Activated naive CD8-positive, alpha-beta T cell (primary cell): ENCODE measurements around the gene LMBR1L.
"Not testable (repeated sequence)": the region's sequence is repeated elsewhere in the genome, so short reads cannot be mapped to it uniquely, and the experiment has no call there.

Experiments
- H3K27ac Mint-ChIP-seq: one replicate; pipeline ENCODE4 v1.8.0; 2021; ENCODE audit warnings: mixed read lengths
- H3K27me3 Mint-ChIP-seq: one replicate; pipeline ENCODE4 v1.8.0; 2021; ENCODE audit warnings: mixed read lengths
- H3K36me3 Mint-ChIP-seq: one replicate; pipeline ENCODE4 v1.8.0; 2021; ENCODE audit warnings: mixed read lengths
- H3K4me1 Mint-ChIP-seq: one replicate; pipeline ENCODE4 v1.8.0; 2021; ENCODE audit warnings: low read depth, mixed read lengths
- H3K4me3 Mint-ChIP-seq: one replicate; pipeline ENCODE4 v1.8.0; 2021; ENCODE audit warnings: mild to moderate bottlenecking, mixed read lengths
- H3K9me3 Mint-ChIP-seq: one replicate; pipeline ENCODE4 v1.8.0; 2021; ENCODE audit warnings: low read depth, mixed read lengths

LMBR1L gene

DNA sequence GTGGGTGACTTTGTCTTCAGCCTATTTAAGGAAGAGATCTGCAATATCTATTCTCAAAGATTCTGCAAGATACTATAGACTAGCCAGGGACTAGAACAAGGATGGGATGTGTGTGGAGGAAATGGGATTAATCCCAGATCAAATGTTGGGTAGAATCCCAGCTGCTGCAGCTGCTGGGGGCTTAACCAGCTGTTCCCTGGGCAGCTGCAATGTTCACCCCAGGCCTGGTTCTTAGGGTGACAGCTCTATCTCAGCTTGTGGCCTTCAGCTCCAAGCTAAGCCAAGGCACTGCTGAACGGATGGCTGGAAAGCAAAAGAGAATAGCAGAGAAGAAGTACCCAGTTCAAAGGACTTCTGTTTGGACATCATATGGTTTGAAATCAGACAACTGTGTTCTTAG, 30.9 kb downstream of the LMBR1L start:
- Mint-ChIP-seq H3K36me3 (no peaks in the 10 kb centered on the region), H3K27ac (no peak overlapping the region), H3K4me3 (no peak overlapping the region), H3K4me1 (no peaks in the 10 kb centered on the region), H3K9me3 (no peaks in the 10 kb centered on the region), H3K27me3 (no peaks in the 10 kb centered on the region)

DNA sequence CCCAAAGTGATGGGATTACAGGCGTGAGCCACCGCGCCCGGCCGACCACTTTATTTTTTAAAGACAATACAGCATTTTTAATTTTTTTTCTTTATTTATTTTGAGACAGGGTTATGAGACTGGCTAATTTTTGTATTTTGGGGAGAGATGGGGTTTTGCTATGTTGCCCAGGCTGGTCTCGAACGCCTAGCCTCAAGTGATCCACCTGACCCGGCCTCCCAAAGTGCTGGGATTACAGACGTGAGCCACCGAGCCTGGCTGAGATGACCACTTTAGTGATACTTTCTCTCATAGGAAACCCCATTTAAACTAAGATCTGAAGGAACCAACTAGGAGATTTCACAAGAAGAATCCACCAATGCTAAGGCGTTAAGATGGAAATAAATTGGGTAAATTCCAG, 39.7 kb downstream of the LMBR1L start:
- Mint-ChIP-seq H3K27ac (no peak overlapping the region), H3K4me1 (peaks cover 16% of the 10 kb centered on the region), H3K36me3 (no peaks in the 10 kb centered on the region), H3K9me3 (no peaks in the 10 kb centered on the region), H3K27me3 (no peaks in the 10 kb centered on the region), H3K4me3 (peak overlapping the region; percentile 51)

DNA sequence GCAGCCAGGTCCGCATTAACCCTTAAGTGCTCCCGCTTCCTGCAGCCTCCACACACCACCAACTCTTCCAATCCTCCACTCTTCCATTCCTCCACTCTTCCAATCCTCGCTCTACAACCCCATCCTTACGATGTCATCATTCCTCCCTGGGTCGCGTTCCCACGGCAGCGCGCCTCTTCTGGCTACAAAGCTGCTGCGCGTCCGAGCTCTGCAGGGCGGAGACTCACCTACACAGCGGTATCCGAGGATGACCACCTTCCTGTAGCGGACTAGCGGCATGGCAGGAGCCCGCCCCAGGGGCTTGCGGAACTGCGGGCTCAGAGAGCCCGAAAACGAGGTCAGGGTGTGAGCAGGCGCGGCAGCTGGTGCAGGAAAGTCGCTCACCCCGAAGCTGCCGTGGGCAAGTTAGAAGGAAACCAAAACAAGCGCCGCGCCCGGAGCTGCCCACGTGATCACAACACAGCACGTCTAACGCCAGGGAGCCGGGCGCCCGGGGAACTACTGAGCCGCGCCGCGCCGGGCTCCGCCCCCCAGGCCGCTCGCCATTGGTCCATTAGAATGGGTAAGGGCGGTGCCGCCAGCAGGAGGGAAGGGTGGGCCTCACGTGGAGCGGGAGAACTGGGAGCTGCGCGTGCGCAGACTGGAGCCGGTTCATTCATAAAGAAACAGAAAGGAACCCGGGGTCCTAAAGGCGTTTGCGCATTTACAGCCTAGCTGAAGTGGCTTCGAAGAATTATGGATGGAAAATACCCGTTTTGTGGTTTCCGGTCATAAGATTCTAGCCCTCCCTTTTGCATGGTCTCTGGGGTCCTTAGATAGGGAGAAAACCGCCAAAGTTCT, 40.9 kb downstream of the LMBR1L start, which contains the start of gene RHEBL1:
TSS of gene RHEBL1 (minus strand) at position 473 of the 840 bp plus-strand sequence. CDS start at position 279, 194 bp downstream.
- no peaks in the 10 kb centered on the region for H3K36me3 Mint-ChIP-seq
- H3K4me3 Mint-ChIP-seq = peak within 1 kb of the TSS; percentile 92
- H3K9me3 Mint-ChIP-seq = no peaks in the 10 kb centered on the region
- peaks cover 16% of the 10 kb centered on the region for H3K4me1 Mint-ChIP-seq
- H3K27ac Mint-ChIP-seq = peak within 1 kb of the TSS; percentile 86
- no peaks in the 10 kb centered on the region for H3K27me3 Mint-ChIP-seq

DNA sequence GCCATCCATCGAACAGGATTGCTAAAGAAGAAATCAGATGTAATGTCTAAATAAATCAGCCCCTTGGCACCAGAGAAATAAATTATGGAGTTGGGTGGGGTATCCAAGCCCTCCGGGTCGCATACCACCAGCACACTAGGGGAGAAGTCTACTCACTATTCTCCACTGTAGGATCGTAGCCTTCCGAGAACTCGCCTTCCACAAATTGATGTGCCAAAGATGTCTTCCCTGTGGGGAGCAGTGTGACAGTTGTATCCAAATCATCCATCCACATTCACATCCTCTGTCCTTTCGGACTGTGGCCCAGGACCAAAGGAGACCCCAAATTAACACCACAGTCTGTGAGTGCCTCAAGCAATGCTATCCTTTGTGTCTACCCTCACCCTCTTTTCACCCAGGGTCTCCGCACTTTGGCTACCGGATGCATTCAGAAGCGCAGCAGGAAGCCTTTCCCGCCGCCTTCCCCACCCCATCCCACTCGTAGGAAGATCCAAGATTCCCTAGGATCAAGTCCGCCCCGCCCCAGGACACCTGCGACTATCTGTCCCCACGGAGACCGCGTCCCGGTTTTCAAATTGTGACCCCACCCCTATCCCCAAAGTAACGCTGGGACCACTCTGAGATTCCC, 41.7 kb downstream of the LMBR1L start:
- peak overlapping the region; percentile 92 for H3K4me3 Mint-ChIP-seq
- H3K4me1 Mint-ChIP-seq = peaks cover 18% of the 10 kb centered on the region
- H3K36me3 Mint-ChIP-seq = peaks cover 1% of the 10 kb centered on the region
- H3K9me3 Mint-ChIP-seq = no peaks in the 10 kb centered on the region
- no peaks in the 10 kb centered on the region for H3K27me3 Mint-ChIP-seq
- H3K27ac Mint-ChIP-seq = peak overlapping the region; percentile 86

DNA sequence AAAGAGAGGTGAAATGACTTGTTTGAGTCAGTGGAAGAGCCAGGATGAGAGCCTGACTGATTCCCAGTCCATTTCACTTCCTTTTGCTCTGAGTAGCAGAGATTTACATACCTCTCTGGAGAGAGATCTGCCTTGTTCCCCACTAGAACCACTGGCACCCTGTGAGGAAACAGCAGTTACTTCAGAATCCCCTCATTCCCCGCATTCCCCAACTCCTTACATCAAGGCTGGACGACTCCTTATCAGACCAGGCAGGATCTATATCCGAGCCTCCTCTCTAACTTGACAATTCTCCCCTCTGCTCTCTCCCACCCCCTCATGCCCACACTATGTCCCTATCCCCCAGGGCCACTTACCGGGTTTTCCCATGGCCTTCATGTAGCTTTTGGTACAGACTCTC, 44.5 kb downstream of the LMBR1L start:
- no peak overlapping the region for H3K27ac Mint-ChIP-seq
- peaks cover 2% of the 10 kb centered on the region for H3K36me3 Mint-ChIP-seq
- H3K4me3 Mint-ChIP-seq = no peak overlapping the region
- no peaks in the 10 kb centered on the region for H3K27me3 Mint-ChIP-seq
- H3K4me1 Mint-ChIP-seq = peaks cover 28% of the 10 kb centered on the region
- H3K9me3 Mint-ChIP-seq = no peaks in the 10 kb centered on the region

DNA sequence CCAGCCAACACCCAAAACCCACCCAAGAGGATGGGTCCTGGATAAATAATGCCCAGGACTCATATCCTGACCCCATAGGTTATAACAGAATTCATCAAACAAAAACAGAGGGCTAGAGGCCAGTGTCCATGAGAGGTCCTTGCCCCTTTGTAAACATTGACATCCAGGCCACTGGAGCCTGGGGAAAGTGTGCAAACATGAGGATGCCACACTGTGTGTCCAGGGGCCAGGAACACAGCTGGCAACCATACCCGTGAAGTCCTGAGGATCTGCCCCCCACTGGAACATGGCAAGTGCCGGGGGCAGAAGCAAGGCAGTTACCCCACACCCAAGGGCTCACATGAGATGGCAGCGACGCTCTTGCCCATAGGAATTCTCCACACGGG, 45.9 kb downstream of the LMBR1L start:
- Mint-ChIP-seq H3K9me3 (no peaks in the 10 kb centered on the region), H3K36me3 (peaks cover 2% of the 10 kb centered on the region), H3K27ac (no peak overlapping the region), H3K27me3 (no peaks in the 10 kb centered on the region), H3K4me1 (peaks cover 24% of the 10 kb centered on the region), H3K4me3 (no peak overlapping the region)

DNA sequence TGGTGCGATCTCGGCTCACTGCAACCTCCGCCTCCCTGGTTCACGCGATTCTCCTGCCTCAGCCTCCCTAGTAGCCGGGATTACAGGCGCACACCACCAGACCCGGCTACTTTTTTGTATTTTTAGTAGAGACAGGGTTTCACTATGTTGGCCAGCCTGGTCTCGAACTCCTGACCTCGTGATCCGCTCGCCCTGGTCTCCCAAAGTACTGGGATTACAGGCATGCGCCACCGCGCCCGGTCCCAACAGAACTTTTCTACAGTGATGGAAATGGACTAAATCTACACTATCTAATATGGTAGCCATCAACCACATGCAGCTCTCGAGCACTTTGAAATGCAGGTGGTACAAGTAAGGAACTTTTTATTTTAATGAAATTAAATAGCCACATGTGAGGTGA, 48.7 kb downstream of the LMBR1L start:
- H3K36me3 Mint-ChIP-seq, H3K9me3 Mint-ChIP-seq, H3K27me3 Mint-ChIP-seq, H3K27ac Mint-ChIP-seq: not testable (repeated sequence)
- peak overlapping the region; percentile 92 for H3K4me3 Mint-ChIP-seq
- H3K4me1 Mint-ChIP-seq = peaks cover 30% of the 10 kb centered on the region

DNA sequence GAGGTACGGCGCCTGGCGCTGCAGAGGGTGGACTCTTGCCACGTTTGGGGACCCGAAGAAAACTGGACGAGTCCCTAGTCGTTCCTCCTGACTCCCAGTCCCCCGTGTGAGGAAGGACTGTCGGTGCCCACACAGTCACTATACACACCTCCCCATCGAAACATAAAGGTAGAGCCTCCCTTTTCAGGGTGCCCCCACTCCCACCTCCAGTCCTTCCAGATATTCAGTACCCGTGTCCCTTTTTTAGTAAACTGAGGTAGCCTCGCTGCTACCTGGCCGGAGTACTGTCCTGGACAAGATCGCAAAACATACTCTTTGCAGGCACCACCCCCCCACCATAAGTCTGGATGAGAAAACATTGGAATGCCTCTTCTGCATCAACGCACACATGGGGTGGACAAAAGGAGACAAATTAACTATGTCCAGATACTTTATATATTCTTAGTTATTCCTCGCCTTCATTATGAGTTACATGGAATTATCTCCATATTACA, 49.4 kb downstream of the LMBR1L start:
- H3K27me3 Mint-ChIP-seq = no peaks in the 10 kb centered on the region

DNA sequence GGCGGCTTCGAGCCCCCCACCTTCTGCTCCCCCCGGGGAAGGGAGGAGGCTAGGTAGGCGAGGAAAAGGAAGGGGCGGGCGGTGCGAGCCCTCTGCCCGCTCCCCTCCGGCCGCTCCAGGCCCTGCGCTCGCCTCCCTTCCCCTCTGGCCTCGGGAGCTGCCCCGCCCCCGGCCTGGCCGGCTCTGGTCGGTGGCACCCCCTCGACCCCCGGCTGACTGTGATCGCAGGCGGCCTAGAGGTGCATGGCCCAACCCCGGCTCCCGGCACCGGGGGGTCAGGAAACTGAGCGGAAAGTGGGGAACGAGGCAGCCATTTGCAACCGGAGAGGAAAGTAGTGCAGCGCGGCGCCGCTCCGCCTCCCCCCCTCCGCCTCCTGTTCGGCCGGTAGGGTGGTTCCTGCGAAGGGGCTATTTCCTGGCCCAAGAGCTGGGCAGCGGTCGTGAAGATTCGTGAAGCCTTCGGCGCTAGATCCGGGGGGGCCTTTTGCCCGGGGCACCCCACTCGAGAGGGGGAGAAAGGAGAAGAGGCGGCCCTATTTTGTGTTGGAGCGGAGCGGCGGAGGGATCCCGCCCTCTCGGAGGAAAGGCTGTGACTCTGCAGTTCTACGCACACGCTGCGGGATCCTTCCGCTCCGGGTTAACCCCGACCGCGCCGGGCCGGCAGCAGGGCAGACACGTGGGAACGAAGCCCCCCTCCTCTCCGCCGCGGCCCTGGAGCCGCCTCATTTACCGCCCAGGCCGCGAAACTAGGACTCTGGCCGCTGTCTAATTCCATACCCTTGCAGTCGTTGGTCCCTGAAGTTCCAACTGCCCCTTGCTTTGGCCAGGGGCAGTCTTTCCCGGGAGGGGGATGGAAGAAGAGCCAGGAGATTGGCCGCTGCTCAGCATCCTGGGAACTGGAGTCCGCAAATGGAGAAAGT, 50.1 kb downstream of the LMBR1L start, which contains the start of gene KMT2D:
TSS of gene KMT2D (minus strand) at position 558 of the 920 bp plus-strand sequence. CDS start 5,470 bp downstream, outside the sequence.
- no peaks in the 10 kb centered on the region for H3K27me3 Mint-ChIP-seq
- peak within 1 kb of the TSS; percentile 98 for H3K27ac Mint-ChIP-seq
- peaks cover 2% of the 10 kb centered on the region for H3K36me3 Mint-ChIP-seq
- peak within 1 kb of the TSS; percentile 93 for H3K4me3 Mint-ChIP-seq
- no peaks in the 10 kb centered on the region for H3K9me3 Mint-ChIP-seq
- H3K4me1 Mint-ChIP-seq = peaks cover 44% of the 10 kb centered on the region

More for the DNA sequence above, 49.4 kb downstream of the LMBR1L start:
- no peaks in the 10 kb centered on the region for H3K9me3 Mint-ChIP-seq
- peak overlapping the region; percentile 98 for H3K27ac Mint-ChIP-seq
- H3K36me3 Mint-ChIP-seq = peaks cover 2% of the 10 kb centered on the region
- peaks cover 37% of the 10 kb centered on the region for H3K4me1 Mint-ChIP-seq
- H3K4me3 Mint-ChIP-seq = peak overlapping the region; percentile 92

DNA sequence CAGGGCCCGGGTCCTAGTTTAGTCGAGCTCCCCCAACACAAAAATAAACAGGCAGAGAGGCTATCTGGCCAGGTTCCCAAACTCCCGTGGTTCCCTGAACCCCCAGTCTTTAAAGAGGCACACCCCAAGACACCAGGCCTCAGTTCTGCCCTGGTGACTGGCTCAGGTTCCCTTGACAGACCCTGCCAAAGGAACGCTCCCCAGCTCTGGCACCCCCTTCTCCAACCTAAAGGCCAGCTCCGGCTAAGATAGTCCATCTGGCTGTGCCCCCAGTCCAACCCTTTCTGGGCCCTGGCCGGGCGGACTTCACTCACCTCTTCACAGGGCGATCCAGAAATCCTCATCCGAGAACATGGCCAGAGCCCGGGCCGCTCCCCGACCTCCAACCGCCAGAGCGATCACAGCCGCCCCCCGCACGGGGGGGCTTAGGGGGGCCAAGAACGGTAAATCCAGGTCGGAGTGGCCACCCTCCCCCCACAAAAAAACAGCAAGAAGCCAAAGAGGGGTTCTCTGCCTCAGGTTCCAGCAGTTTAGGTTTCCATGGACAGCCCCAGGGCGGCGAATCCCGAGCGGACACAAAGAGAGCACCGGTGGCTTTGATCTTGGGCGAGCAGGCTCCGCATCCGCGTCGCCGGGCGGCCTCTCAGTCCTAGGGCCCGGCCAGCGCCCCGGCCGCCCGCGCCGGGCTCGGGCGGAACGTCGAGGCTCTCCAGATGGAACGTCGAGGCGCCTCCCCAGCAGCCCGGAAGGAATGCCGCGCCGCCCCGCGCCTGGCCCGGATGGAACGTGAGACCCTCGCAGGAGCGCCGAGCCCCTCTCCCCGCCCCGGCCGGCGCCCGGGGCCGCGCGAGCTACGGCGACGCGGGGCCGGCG, 51.1 kb downstream of the LMBR1L start:
- no peaks in the 10 kb centered on the region for H3K9me3 Mint-ChIP-seq
- H3K36me3 Mint-ChIP-seq = peaks cover 4% of the 10 kb centered on the region
- peaks cover 53% of the 10 kb centered on the region for H3K4me1 Mint-ChIP-seq
- peak overlapping the region; percentile 92 for H3K27ac Mint-ChIP-seq
- no peaks in the 10 kb centered on the region for H3K27me3 Mint-ChIP-seq
- H3K4me3 Mint-ChIP-seq = peak overlapping the region; percentile 93

DNA sequence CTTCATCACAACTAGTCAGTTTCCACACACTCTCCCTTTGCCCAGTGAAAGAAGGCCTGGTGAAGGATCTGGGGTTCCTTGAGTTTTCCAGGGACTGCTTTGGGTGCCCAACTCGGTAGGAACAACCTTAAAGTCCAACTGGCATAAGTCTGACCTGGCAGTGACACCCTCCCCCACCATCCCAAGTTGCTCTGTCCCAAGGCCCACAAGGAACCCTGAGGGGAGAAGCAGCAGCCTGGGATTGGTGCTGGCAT, 51.7 kb downstream of the LMBR1L start:
- H3K9me3 Mint-ChIP-seq = no peaks in the 10 kb centered on the region
- H3K4me3 Mint-ChIP-seq = peak overlapping the region; percentile 93
- peaks cover 2% of the 10 kb centered on the region for H3K36me3 Mint-ChIP-seq
- no peaks in the 10 kb centered on the region for H3K27me3 Mint-ChIP-seq
- H3K4me1 Mint-ChIP-seq = peaks cover 54% of the 10 kb centered on the region
- H3K27ac Mint-ChIP-seq = peak overlapping the region; percentile 92

DNA sequence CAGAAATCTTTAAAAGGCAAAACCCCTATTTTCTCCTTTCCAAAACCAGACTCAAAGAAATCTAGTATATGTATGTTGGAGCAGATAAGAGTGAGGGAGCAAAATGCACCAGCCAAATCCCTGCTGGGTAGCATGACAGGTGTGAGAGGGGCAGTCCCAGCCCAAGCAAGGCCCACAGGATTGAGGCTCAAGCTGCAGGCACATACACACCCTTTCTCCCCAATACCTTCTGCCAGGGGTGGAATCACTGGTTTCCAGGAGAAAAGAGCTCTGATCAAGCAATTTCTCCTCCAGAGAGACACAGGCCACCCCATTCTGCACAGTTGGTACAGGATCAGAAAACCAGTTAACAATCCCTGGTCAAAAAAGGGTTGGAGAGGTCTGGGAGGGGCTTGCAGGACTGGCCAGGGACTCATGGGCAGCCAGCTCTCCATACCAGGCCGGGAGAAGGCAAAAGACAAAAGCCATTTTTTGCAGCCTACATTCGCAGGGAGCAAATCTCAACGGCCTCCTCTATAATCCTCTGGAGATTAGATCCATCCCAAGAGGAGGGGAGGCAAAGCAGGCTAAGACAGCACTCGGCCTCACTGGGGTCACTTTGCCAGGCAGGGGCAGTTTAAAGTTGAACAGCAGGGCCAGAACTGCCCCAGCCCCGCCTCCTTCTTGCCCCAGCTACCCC, 52.1 kb downstream of the LMBR1L start:
- Mint-ChIP-seq H3K27me3 (no peaks in the 10 kb centered on the region), H3K27ac (peak overlapping the region; percentile 92), H3K36me3 (peaks cover 2% of the 10 kb centered on the region), H3K4me3 (peak overlapping the region; percentile 93), H3K9me3 (no peaks in the 10 kb centered on the region), H3K4me1 (peaks cover 52% of the 10 kb centered on the region)

DNA sequence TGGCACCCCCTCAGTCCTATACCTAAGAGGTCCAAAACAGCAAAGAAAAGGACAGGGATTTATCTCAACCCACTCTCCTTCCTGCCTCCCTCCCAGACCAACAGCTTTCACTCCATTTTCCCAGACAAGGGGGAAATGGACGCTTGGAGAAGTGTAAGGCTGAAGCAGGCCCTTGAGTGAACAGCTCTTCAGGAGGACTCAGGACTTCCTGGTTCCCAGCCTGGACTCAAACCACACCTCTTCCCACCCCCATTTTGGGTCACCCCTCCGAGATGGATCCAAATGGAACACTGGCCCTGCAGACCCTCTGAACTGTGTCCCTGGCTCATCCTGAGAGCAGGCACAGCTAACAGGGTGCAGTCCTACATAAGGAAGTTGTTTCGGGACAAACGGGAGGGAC, 52.8 kb downstream of the LMBR1L start:
- H3K9me3 Mint-ChIP-seq = no peaks in the 10 kb centered on the region
- peaks cover 2% of the 10 kb centered on the region for H3K36me3 Mint-ChIP-seq
- peaks cover 52% of the 10 kb centered on the region for H3K4me1 Mint-ChIP-seq
- peak overlapping the region; percentile 92 for H3K27ac Mint-ChIP-seq
- H3K4me3 Mint-ChIP-seq = peak overlapping the region; percentile 93
- H3K27me3 Mint-ChIP-seq = no peaks in the 10 kb centered on the region
